ENCODE data around the gene GRB14.
"Not testable (repeated sequence)": the region's sequence is repeated elsewhere in the genome, so short reads cannot be mapped to it uniquely, and the experiment has no call there.

GRB14 gene

DNA sequence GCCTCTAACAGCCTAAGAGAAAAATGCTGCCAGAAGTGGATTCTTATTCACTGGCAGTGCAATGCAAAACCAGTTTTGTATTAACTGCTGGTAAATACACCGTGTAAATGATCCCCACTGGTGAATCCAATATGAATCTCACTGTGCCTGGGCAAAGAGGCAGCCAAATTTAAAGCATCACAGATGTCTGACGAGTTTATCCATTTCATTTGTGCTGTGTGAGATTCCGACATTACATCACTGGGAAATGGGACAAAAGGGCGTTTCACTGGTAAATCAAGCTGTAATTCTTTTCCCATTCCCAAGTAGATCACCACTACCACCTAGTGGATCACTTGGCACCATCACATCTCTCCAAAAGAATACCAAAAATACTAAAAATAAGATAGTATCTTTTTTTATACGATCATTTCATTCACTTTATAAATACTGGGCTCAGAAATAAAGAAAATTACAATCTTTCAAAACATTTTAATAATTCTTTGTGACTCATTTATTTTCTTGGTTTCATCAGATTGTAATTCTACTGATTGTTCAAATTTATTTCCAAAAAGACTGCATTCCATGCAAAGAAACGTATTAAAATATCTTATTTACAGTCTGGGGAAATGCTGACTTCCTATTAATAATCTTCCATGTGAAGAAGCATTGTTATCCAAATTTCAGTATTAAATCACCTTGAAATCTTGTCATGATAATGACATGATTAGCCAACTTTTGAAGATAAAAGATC is 125.6 kb downstream of the GRB14 start:
- peak; percentile 21 for DNase-seq (ENCODE audit: low read depth, low spot score)

DNA sequence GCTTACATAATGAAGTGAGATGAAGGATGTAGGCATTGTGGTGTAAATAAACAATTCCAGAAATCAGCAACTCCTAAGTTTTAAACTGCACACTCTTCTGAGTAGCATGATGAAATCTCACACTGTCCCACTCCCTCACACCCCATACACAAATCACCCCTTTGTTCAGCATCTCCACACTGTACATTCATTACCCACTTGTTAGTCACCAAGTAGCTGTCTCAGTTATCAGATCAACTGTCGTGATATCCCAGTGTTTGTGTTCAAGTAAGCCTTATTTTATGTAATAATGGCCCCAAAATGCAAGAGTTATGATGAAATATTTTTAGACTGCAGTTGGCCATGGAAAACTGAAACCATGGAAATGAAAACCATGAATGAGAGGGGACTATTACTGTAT is 135.7 kb downstream of the GRB14 start:
- no peak for DNase-seq (ENCODE audit: low read depth, low spot score)

GRCh38 chr2:164479460-164479859 is 141.8 kb downstream of the GRB14 start:
- DNase-seq (ENCODE audit: low read depth, low spot score): no peak

- no peak for DNase-seq (ENCODE audit: low read depth, low spot score)
Measured at GRCh38 chr2:164478205-164478604, 143.1 kb downstream of the GRB14 start.

- DNase-seq (ENCODE audit: low read depth, low spot score): no peak
Measured at GRCh38 chr2:164474873-164475272, 146.4 kb downstream of the GRB14 start.

DNA sequence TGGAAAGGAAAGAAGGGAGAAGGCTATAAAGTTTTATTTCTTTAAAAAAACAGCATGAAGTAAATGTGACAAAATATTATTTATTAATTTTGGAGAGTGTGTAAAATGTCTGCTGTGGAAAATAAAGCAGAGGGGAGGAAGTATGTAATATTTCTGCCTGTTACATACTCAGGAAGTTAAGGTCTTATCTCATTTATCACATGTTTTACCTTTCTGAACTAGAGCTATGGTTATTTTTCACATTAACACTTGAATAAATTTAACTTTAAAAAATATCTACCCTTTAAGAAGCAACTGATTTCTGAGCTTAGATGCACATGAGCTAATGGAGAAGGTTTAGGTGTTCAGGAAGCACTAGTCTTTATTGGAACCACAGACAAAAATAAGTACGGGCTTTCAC is 148.3 kb downstream of the GRB14 start:
- DNase-seq (ENCODE audit: low read depth, low spot score): no peak

DNA sequence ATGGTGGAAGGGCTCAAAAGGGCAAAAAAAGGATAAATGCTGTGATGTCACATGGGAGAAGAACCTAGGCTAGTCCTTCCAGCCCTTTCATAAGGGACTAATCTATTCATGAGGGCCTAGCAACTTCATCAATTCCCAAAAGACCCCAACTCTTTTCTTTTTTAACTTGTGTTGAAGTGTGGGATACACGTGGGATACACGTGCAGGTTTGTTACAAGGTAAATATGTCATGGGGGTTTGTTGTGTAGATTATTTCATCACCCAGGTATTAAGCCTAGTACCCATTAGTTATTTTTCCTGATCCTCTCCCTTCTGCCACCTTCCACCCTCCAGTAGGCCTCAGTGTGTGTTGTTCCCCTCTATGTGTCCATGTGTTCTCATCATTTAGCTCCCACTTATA is 156.2 kb downstream of the GRB14 start:
- not testable (repeated sequence) for DNase-seq (ENCODE audit: low read depth, low spot score)

DNA sequence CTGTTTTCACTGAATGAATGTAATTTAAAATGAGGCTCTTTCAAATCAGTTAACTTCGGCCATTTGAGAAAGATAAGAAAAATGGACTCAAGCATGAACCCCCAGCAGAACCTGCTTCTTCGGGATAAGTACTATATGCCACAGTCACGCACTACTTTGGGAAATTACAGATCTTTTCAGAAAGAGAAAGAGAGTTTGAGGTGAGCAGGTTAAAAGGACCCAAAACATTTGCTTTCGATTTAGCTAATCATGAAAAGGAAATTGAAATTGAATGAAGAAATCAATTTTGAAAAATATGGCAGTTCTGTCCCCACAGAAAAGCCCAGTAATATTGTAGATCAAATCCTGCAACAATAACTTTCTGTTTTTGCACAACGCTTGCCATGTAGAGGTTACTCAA is 156.9 kb downstream of the GRB14 start:
- DNase-seq (ENCODE audit: low read depth, low spot score): no peak

- DNase-seq (ENCODE audit: low read depth, low spot score): peak; percentile 48
Measured at GRCh38 chr2:164458792-164459191, 162.5 kb downstream of the GRB14 start.

GRCh38 chr2:164457271-164457670 is 164.0 kb downstream of the GRB14 start:
- DNase-seq (ENCODE audit: low read depth, low spot score): no peak

- DNase-seq (ENCODE audit: low read depth, low spot score): no peak
Measured at GRCh38 chr2:164456619-164457018, 164.7 kb downstream of the GRB14 start.

DNA sequence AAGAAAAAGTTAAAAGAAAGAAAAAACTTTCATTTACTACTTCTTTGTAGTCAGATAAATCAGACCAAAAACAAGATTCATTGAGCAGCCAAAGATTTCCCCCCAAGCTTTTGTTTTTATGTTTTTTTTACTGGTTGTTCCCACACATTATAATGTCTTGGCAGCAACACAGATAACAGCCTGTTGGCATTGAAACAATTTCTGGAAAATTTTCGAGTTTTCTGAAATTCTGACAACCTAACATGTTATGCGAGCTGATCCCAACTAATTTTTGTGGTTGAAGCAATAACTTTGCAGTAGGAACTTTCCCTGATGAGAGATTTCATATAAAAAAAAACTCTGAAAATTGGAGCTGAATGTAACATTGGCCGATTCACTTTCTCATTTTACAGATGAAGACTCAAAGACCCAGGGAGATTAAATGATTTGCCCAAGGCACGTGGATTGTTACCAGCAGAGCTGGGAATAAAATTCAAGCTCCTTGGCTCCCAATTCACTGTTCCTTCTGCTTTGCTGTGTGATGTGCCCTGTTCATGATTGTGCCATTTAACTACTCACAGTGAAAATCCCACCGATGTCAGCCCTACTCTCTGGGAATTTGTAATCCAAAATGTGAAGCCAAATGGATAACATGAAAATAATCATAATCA is 167.5 kb downstream of the GRB14 start:
- DNase-seq (ENCODE audit: low read depth, low spot score): no peak

DNA sequence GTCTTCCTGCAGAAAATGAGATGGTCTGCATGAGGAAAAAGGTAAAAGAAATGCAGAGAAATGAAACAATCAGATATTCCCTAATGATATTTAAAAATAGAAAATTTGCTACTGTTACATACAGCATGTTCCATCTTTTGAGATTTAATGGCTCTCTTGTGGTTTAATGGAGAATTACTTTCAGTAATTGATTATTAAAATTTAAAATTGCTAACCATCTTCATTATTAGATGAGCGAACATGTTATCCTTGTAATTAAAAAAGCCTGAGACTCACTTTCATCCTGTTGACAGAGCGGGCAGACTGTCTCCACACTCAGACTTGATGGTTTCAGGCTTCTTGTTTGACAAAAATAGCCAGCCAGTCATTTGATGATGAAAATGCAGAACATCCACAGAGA is 171.0 kb downstream of the GRB14 start:
- DNase-seq (ENCODE audit: low read depth, low spot score): no peak

DNA sequence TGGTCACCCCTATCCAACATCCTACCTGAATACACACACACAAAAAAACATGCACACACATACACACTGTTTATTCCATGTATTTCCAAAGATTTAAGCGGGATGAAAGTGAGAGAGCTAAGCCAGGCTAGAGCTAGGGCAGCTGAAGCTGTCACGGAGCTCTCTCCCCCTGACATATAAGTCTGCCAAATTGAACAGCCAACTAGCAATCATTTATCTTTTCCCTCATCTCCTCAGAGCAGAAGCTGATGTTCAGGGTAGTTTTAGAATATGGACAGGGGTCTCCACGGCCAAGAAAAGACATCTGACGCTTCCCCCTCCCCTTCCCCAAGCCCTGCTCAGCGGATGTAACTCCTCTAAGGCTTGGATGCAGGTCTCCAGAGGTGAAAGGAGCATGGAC is 171.6 kb downstream of the GRB14 start:
- no peak for DNase-seq (ENCODE audit: low read depth, low spot score)

DNA sequence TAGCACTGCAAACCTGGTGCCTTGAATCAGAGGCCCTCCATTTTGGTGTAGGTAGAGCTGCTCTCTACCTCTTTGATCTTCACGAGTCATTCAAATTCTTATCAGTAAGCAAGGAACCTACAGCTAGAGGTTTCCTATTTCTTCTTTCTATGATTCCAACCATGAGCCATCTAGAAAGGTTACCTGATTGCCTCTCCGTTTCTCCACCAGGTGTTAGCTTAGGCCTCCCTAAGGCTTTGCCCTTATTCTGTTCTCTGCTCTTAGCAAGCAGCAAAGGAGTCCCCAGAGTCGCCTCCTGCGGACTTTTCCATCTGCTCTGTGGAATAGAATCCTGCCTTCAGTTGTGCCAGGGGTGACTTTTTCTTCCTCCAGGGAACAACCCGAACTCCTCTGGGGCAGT is 173.6 kb downstream of the GRB14 start:
- no peak for DNase-seq (ENCODE audit: low read depth, low spot score)

All from ELF-1 (cell line).